Right cardiac atrium (tissue), 5 donors: ENCODE data around the gene MRPL2. TPM values are rescaled to one million over a fixed set of nuclear protein-coding genes. Genes with fewer than 3 reads are reported as not detected.

Experiments
- ATAC-seq, 2 donors: fragments of 200-7000 bp; cut with Tn5 transposase; one replicate each; pipeline versions ENCODE4 v1.8.0 to v1.9.1; 2020; ENCODE audit warnings: moderate library complexity in 2 of 2, mild to moderate bottlenecking in 1 of 2
- DNase-seq, 3 donors: peaks; one replicate each; pipeline ENCODE4 v3.0.0-alpha.2; 2020
- H3K27ac ChIP-seq: one replicate; pipeline ENCODE4 v1.5.1; 2013; ENCODE audit warnings: mild to moderate bottlenecking, low read length, control low read depth, moderate library complexity
- H3K27me3 ChIP-seq: one replicate; pipeline ENCODE4 v1.6.1; 2013; ENCODE audit not compliant: control insufficient read depth, insufficient read depth
- H3K4me1 ChIP-seq: one replicate; pipeline ENCODE4 v1.6.1; 2013; ENCODE audit warnings: low read length; ENCODE audit not compliant: control insufficient read depth, insufficient read depth
- H3K4me3 ChIP-seq: one replicate; pipeline ENCODE4 v1.5.1; 2013; ENCODE audit warnings: low read length, control low read depth
- H3K9me3 ChIP-seq: one replicate; pipeline ENCODE4 v1.6.1; 2013; ENCODE audit warnings: low read length; ENCODE audit not compliant: control insufficient read depth
- WGBS: extraction: QIAGEN DNeasy Blood & Tissue Kit; methylation state at CpG from one replicate; pipeline ENCODE4 v1.1.7; 2013; 5-methylcytosine and 5-hydroxymethylcytosine counted together
- intact Hi-C, 4 donors: fragments of 100-400 bp; cut with DNase I; formaldehyde crosslinking; loops; one replicate each; pipeline versions ENCODE4 v1.11.0 to v1.14.0; 2022 to 2023
- polyA plus RNA-seq: library from polyadenylated mRNA; stranded (reverse); fragments of 200-250 nt; gene quantifications from one replicate; pipeline ENCODE4 v1.2.3, GENCODE V29; 2013
- total RNA-seq, 4 donors: library from RNA; stranded (reverse); fragmentation: NEBNext Ultra II Directional; extraction: Animal tissue kit (Norgen Biotek cat#: 25700); gene quantifications; one replicate each; pipeline ENCODE4 v1.2.1, GENCODE V29; 2021
- donor health status: healthy with polysubstance abuse.
- donor health status: DM: no; HTN: yes; CAD: no.
- donor health status: DM: no; HTN: no; CAD: no.
- donor health status: DM: no; HTN: yes; CAD: no; lungs with severe emphysema.
- donor health status: DM: yes; HTN: yes; CAD: no.

MRPL2 gene
- total and polyA plus RNA-seq, 5 donors: 83.2 to 94.2 (median 92.3) TPM

DNA sequence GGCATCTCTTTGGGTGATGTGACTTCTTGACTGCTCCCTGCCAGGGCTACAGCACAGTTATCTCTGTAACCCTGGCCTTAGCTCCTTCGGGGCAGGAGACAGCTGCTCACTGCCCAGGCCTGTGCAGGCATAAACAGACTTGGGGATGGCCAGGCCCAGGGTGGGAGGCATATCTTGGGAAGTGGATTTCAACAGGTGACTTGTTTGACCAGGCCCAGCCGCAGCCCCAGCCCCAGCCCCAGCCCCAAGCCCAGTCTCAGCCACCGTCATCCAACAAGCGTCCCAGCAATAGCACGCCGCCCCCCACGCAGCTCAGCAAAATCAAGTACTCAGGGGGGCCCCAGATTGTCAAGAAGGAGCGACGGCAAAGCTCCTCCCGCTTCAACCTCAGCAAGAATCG is 53.0 kb downstream of the MRPL2 start:
- H3K4me3 ChIP-seq: no peak overlapping the region
- 92% methylated on average over 11 of the region's 11 CpGs for WGBS
- DNase-seq (no peak), ATAC-seq (no peak)
- H3K27me3 ChIP-seq: no peaks in the 10 kb centered on the region
- intact Hi-C loops: loop anchor here in 2 of 4 donors (10.0 kb wide), 1 partner anchor 139 kb away; no protein-coding TSS in a partner anchor
- H3K27ac ChIP-seq: no peak overlapping the region
- H3K4me1 ChIP-seq: no peaks in the 10 kb centered on the region
- no peaks in the 10 kb centered on the region for H3K9me3 ChIP-seq

DNA sequence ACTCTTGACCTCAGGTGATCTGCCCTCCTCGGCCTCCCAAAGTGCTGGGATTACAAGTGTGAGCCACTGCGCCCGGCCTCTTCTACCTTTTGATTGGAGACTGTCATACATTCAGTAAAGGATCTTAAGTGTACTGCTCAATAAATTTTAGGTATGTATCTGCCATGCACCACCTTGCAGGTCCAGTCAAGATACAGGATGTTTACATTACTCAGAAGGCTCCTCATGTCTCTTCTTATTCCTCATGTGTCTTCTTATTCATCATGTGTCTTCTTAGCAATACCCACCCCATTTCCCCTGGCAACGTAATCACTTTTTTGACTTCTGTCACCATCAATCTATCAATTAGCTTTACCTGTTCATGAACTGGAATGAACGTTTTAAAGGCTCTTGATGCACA is 53.4 kb downstream of the MRPL2 start:
- intact Hi-C loops: loop anchor here in 2 of 4 donors (10.0 kb wide), 1 partner anchor 139 kb away; no protein-coding TSS in a partner anchor
- DNase-seq (no peak), ATAC-seq (no peak)
- WGBS: 88% methylated on average over 5 of the region's 5 CpGs
- no peaks in the 10 kb centered on the region for H3K27me3 ChIP-seq
- no peaks in the 10 kb centered on the region for H3K9me3 ChIP-seq
- no peak overlapping the region for H3K27ac ChIP-seq
- H3K4me1 ChIP-seq: no peaks in the 10 kb centered on the region
- H3K4me3 ChIP-seq: no peak overlapping the region

Other genes starting within 250 kb of the MRPL2 start
- gene RPL7L1, start 179.8 kb downstream of the MRPL2 start, total RNA-seq: 10 to 100 TPM; 50.5 to 59.1 (median 51.7) TPM
- 38.7 TPM for gene RPL7L1, start 179.8 kb downstream of the MRPL2 start, polyA plus RNA-seq
- not detected for gene PTCRA, start 143.4 kb downstream of the MRPL2 start, total RNA-seq
- gene PTCRA, start 143.4 kb downstream of the MRPL2 start, polyA plus RNA-seq: not detected
- gene CNPY3, start 130.0 kb downstream of the MRPL2 start, total RNA-seq: 10 to 100 TPM; 19.2 to 32.4 (median 28.9) TPM
- 19.3 TPM for gene CNPY3, start 130.0 kb downstream of the MRPL2 start, polyA plus RNA-seq
- 1 to 10 TPM in 1 of 4 donors, under 1 TPM in 3; 0.43 to 5.8 (median 0.83) TPM for gene GNMT, start 98.7 kb downstream of the MRPL2 start, total RNA-seq
- 3.0 TPM for gene GNMT, start 98.7 kb downstream of the MRPL2 start, polyA plus RNA-seq
- gene PEX6, start 80.3 kb downstream of the MRPL2 start, total RNA-seq: 10 to 100 TPM; 17.9 to 30.8 (median 21.2) TPM
- gene PEX6, start 80.3 kb downstream of the MRPL2 start, polyA plus RNA-seq: 16.1 TPM
- 10 to 100 TPM; 32.1 to 39.3 (median 37.6) TPM for gene PPP2R5D, start 74.9 kb downstream of the MRPL2 start, total RNA-seq
- gene PPP2R5D, start 74.9 kb downstream of the MRPL2 start, polyA plus RNA-seq: 26.4 TPM
- 10 to 100 TPM; 29.9 to 44.4 (median 34.6) TPM for gene MEA1, start 45.5 kb downstream of the MRPL2 start, total RNA-seq
- 59.3 TPM for gene MEA1, start 45.5 kb downstream of the MRPL2 start, polyA plus RNA-seq
- gene KLHDC3, start 45.2 kb downstream of the MRPL2 start, total RNA-seq: 100 to 1,000 TPM in 3 of 4 donors, 10 to 100 TPM in 1; 97.3 to 176 (median 138) TPM
- gene KLHDC3, start 45.2 kb downstream of the MRPL2 start, polyA plus RNA-seq: 170 TPM
- 10 to 100 TPM; 28.2 to 34.3 (median 29.6) TPM for gene RRP36, start 37.8 kb downstream of the MRPL2 start, total RNA-seq
- gene RRP36, start 37.8 kb downstream of the MRPL2 start, polyA plus RNA-seq: 27.2 TPM
- gene CUL7, start 5.6 kb downstream of the MRPL2 start, total RNA-seq: 1 to 10 TPM; 6.7 to 9.6 (median 9.2) TPM
- gene CUL7, start 5.6 kb downstream of the MRPL2 start, polyA plus RNA-seq: 4.5 TPM
- 10 to 100 TPM; 36.9 to 51.2 (median 40.1) TPM for gene KLC4, start 197 bp upstream of the MRPL2 start, total RNA-seq
- 32.4 TPM for gene KLC4, start 197 bp upstream of the MRPL2 start, polyA plus RNA-seq
- gene PTK7, start 16.9 kb upstream of the MRPL2 start, total RNA-seq: 1 to 10 TPM; 5.8 to 9.4 (median 8.2) TPM
- gene PTK7, start 16.9 kb upstream of the MRPL2 start, polyA plus RNA-seq: 4.1 TPM
- 100 to 1,000 TPM in 1 of 4 donors, 10 to 100 TPM in 3; 64.7 to 114 (median 72.7) TPM for gene SRF, start 111.8 kb upstream of the MRPL2 start, total RNA-seq
- 55.3 TPM for gene SRF, start 111.8 kb upstream of the MRPL2 start, polyA plus RNA-seq
- 10 to 100 TPM; 14.6 to 18.7 (median 16.3) TPM for gene CUL9, start 122.8 kb upstream of the MRPL2 start, total RNA-seq
- 15.7 TPM for gene CUL9, start 122.8 kb upstream of the MRPL2 start, polyA plus RNA-seq
- 10 to 100 TPM; 25.7 to 43.2 (median 33.8) TPM for gene DNPH1, start 170.0 kb upstream of the MRPL2 start, total RNA-seq
- gene DNPH1, start 170.0 kb upstream of the MRPL2 start, polyA plus RNA-seq: 60.4 TPM
- gene TTBK1, start 184.0 kb upstream of the MRPL2 start, total RNA-seq: under 1 TPM; 0.33 to 0.69 (median 0.58) TPM
- gene TTBK1, start 184.0 kb upstream of the MRPL2 start, polyA plus RNA-seq: 0.29 TPM
- not detected for gene SLC22A7, start 238.8 kb upstream of the MRPL2 start, total RNA-seq
- gene SLC22A7, start 238.8 kb upstream of the MRPL2 start, polyA plus RNA-seq: not detected
- gene CRIP3, start 249.4 kb upstream of the MRPL2 start, total RNA-seq: 1 to 10 TPM; 1.5 to 3.4 (median 2.7) TPM
- gene CRIP3, start 249.4 kb upstream of the MRPL2 start, polyA plus RNA-seq: 2.6 TPM